Transverse colon (tissue), 3 donors: ENCODE data around the gene APOA5.

Source experiments
- POLR2A ChIP-seq: fragments of 450-650 bp; IDR thresholded peaks from one replicate; pipeline ENCODE4 v1.6.1; 2016; ENCODE audit warnings: antibody characterized with exemption, mild to moderate bottlenecking, moderate library complexity
- TF ChIP-seq, protein P1 (sequence below), 5 experiments: fragments of 200-600 bp in 3 of 5; fragments of 450-650 bp in 2 of 5; sonication (generic) in 3 of 5; IDR thresholded peaks; 1 replicate in 2 of 5; 2 replicates in 3 of 5; pipeline ENCODE4 v1.5.1; 2016 to 2017; ENCODE audit warnings: antibody characterized with exemption in 5 of 5, inconsistent platforms in 3 of 5, mild to moderate bottlenecking in 2 of 5, moderate library complexity in 1 of 5

DNA sequence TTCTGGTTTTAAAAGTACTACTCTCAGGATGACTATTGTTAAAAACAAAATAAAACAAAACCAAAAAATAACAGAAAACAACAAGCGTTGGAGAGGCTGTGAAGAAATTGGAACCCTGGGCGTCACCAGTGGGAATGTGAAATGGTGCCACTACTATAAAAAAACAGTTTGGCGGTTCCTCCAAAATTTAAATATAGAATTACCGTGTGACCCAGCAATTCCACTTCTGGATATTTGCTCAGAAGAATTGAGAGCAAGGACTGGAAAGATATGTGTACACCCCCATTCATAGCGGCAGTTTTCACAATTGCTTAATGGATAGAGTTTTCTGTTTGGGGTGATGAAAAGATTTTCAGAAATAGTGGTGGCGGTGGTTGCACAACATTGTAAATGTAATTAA is 22.8 kb upstream of the APOA5 start:
- TF ChIP-seq, protein P1, sequence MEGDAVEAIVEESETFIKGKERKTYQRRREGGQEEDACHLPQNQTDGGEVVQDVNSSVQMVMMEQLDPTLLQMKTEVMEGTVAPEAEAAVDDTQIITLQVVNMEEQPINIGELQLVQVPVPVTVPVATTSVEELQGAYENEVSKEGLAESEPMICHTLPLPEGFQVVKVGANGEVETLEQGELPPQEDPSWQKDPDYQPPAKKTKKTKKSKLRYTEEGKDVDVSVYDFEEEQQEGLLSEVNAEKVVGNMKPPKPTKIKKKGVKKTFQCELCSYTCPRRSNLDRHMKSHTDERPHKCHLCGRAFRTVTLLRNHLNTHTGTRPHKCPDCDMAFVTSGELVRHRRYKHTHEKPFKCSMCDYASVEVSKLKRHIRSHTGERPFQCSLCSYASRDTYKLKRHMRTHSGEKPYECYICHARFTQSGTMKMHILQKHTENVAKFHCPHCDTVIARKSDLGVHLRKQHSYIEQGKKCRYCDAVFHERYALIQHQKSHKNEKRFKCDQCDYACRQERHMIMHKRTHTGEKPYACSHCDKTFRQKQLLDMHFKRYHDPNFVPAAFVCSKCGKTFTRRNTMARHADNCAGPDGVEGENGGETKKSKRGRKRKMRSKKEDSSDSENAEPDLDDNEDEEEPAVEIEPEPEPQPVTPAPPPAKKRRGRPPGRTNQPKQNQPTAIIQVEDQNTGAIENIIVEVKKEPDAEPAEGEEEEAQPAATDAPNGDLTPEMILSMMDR (IDR thresholded peaks at IDR 0.05): no peak
- no peak for TF ChIP-seq POLR2A
